Measurements from ENCODE around the gene NKAPD1. TPM values are rescaled to one million over a fixed set of nuclear protein-coding genes. Genes with fewer than 3 reads are reported as not detected.

The NKAPD1 gene
- total and polyA plus RNA-seq, 2 donors (not counting 3 experiments of a cell fraction or from before 2014, with no cell fraction given): 7.2 to 16.7 TPM

DNA sequence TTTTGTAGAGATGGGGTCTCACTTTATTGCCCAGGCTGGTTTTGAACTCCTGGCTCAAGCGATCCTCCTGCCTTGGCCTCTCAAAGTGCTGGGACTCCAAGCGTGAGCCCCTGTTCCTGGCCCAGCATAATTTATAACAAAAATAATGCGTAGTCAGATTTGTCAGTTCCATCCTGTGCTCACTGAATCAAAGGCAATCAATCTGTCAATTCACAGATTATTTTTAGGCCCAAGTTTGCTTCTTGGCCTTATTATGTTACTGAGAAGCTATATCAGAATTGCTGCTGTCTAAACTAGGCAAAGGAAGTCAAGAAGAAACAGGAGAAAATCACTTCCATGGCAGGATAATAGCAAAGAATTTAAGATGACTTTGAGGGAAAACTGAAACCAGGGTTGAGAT, 40.2 kb upstream of the NKAPD1 start:
- H3K9ac ChIP-seq (replicated peaks; ENCODE audit: extremely low read depth, insufficient read depth, low read length): no peak overlapping the region

More for the DNA sequence above, 40.2 kb upstream of the NKAPD1 start:
- intact Hi-C loops (cut with micrococcal nuclease): no loop called here
- Histone ChIP-seq H3K27me3 (ENCODE audit: control insufficient read depth in 2 of 2, insufficient read depth in 2 of 2, low read length in 2 of 2) (no peaks in the 10 kb centered on the region), H3K9me1 (replicated peaks; ENCODE audit: control insufficient read depth, extremely low read depth, insufficient read depth, low read length) (no peaks in the 10 kb centered on the region), H3K4me3 (replicated peaks in 1 of 3; ENCODE audit: insufficient read depth in 1 of 3, low read depth in 1 of 3, low read length in 3 of 3) (no peak overlapping the region), H3K79me2 (ENCODE audit: control insufficient read depth, insufficient read depth, low read length) (no peaks in the 10 kb centered on the region), H3K4me1 (ENCODE audit: control insufficient read depth, extremely low read depth, insufficient read depth, low read length) (no peaks in the 10 kb centered on the region), H4K20me1 (replicated peaks; ENCODE audit: control insufficient read depth, extremely low read depth, insufficient read depth, low read length) (no peaks in the 10 kb centered on the region), H3K36me3 (ENCODE audit: control insufficient read depth in 2 of 2, extremely low read depth in 1 of 2, insufficient read depth in 2 of 2, low read length in 2 of 2) (peaks cover 20 to 23% of the 10 kb centered on the region in 2 experiments), H2AFZ (ENCODE audit: low read depth, low read length) (no peak overlapping the region), H3K27ac (ENCODE audit: insufficient read depth, low read depth, low read length) (no peak overlapping the region), H3K4me2 (ENCODE audit: insufficient read depth, low read length) (no peak overlapping the region), H3K9me3 (replicated peaks; ENCODE audit: control insufficient read depth, insufficient read depth, low read length) (no peaks in the 10 kb centered on the region)
- TF ChIP-seq GATA2 (IDR thresholded peaks at IDR 0.05; ENCODE audit: insufficient read depth, insufficient read length, low read depth, low read length) (no peak), CTCF (IDR thresholded peaks at IDR 0.05; ENCODE audit: extremely low read depth in 1 of 2, insufficient read depth in 1 of 2, low read depth in 1 of 2, low read length in 2 of 2) (no peak), JUN (IDR thresholded peaks at IDR 0.05; ENCODE audit: borderline replicate concordance, insufficient read depth, insufficient read length, low read depth) (no peak), POLR2AphosphoS5 (IDR thresholded peaks at IDR 0.05; ENCODE audit: insufficient read depth, low read depth, low read length) (no peak), EZH2 (IDR thresholded peaks at IDR 0.05; ENCODE audit: borderline replicate concordance, low read depth, low read length, severe bottlenecking) (no peak), MYC (IDR thresholded peaks at IDR 0.05; ENCODE audit: low read depth, low read length) (no peak), POLR2A (IDR thresholded peaks at IDR 0.05; ENCODE audit: low read depth, low read length) (no peak), FOS (IDR thresholded peaks at IDR 0.05; ENCODE audit: borderline replicate concordance, insufficient read depth, low read length) (no peak)
- TF ChIP-seq, protein P1, sequence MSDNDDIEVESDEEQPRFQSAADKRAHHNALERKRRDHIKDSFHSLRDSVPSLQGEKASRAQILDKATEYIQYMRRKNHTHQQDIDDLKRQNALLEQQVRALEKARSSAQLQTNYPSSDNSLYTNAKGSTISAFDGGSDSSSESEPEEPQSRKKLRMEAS (IDR thresholded peaks at IDR 0.05; ENCODE audit: insufficient read depth, insufficient read length): no peak
- BruUV-seq (replicated peaks): no TSS peak
- DNase-seq (ENCODE audit: low read depth, low spot score): no peak
- no peak for FAIRE-seq
- dilution Hi-C loops (cut with MboI; ENCODE audit: extremely low pct_ligation_motif_present, low sequenced_read_pairs): no loop called here
- CTCF ChIA-PET: no interaction called here
- POLR2A ChIA-PET: no interaction called here
